Medulla oblongata (tissue), 1 donor: ENCODE results near the gene SH3RF2.
"Not testable (repeated sequence)": the region's sequence is repeated elsewhere in the genome, so short reads cannot be mapped to it uniquely, and the experiment has no call there.

ENCODE experiments used
- DNase-seq: peaks from one replicate; pipeline ENCODE4 v3.0.0-alpha.2; 2015; ENCODE audit errors: extremely low spot score

The SH3RF2 gene

DNA sequence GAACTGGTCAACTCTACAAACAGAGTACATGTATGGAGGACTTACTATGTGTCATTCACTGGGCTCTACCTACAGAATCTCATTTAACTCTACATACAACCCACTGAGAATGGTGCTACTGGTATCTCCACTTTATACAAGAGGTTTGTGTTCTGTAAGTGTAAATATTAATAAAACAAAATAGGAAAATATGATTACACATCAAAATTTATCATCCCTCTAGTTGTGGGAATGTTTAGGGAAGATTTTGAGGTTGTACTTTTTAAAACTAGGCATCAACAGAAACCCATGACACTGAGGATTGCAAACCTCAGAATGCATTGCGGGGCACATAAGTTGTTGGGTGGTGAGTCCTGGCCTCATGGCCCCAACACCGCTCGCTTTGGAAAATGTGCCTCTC is 11.7 kb downstream of the SH3RF2 start:
- DNase-seq: no peak

DNA sequence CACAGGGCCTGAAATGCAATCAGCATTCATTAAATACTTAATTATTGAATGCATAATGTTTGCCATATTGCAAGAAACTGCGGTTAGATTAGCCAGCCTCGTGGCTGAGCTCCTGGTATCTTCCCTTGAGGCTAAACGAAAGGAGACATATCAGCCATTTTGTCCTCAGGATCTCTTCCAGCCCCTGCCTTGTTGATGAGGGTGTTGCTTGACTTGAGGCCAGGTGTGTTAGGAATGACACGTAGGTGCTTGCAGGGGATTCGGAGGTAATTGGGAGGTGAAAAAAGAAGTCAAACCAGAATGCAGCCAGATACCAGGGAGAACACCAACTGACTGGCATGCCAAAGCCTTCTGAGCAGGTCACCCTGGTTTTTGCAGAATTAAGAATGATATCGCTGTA is 12.5 kb downstream of the SH3RF2 start:
- no peak for DNase-seq

DNA sequence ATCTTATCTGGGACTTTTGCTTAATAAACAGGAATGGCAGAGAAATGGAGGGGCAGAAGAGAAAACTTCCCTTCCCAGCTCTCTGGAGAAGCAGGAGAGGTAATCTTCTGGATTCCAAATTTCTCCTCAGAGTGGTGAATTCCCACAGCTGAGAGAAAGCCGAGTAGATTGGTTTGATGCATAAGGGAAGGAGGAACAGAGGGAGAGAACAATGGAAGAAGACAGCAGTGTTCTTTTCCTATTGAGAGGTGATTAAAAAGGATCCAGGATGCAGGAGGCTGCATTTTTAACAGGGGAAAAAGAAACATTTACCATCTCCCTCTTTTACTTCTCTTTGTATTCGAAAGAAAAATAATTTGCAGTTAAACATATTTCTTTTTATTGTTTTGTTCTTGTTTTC is 13.1 kb downstream of the SH3RF2 start:
- DNase-seq: no peak

DNA sequence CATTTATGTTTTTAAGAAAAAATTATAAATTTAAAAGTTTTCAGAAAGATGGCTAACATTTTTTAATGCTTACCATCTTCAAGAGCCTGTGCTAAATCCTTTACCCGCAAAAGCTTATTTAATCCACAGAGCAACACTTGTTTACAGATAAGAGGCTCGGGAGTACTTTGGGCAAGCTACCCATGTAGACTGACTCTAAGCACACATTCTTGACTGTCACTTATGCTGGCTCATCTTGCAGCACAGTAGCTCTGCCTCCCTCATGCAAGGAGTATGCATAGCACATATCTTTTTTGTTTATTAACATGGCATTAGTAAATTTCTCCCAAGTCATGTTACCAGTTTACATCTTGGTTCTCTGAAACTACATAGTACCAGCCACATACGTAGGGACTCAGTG is 14.7 kb downstream of the SH3RF2 start:
- no peak for DNase-seq

DNA sequence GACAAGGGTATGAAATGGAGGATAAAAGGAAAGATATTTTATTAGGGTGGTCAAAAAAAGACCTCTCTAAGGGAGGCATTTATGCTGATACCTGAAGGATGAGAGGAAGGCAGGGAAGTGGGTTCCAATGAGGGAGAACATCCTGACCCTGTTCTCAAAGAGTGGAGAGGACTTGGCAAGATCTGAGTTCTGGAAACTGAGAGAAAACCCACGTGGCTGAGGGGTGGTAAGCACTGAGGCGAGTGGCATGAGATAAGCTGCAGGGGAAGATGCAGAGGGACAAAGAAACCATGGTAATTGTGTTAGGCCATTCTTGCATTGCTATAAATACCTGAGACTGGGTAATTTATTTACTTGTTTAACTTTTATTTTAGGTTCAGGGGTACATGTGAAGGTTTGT is 16.8 kb downstream of the SH3RF2 start:
- DNase-seq: no peak

DNA sequence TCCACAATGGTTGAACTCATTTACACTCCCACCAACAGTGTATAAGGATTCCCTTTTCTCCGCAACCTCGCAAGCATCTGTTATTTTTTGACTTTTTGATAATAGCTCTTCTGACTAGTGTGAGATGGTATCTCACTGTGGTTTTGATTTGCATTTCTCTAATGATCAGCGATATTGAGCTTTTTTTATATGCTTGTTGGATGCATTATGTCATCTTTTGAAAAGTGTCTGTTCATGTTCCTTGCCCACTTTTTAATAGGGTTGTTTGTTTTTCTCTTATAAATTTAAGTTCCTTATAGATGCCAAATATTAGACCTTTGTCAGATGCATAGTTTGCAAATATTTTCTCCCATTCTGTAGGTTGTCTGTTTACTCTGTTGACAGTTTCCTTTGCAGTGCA is 17.8 kb downstream of the SH3RF2 start:
- DNase-seq: not testable (repeated sequence)

DNA sequence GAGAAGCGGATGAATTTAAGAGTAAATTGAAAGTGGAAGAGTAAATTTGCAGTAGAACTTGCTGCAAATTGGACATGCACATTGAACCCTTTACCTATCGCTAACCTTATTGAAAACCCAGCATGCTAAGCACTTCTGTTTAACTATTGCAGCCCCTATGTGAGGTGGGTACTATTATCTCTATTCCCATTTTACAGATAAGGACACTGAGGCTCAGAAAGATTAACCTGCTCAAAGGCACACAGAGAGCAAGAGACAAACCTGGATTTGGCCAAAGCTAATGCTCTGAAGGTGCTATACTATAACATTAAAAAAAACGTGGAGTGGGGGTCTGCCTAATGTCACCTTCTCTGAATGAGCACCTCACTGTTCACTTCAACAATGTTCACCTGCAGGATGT is 21.0 kb downstream of the SH3RF2 start:
- no peak for DNase-seq

DNA sequence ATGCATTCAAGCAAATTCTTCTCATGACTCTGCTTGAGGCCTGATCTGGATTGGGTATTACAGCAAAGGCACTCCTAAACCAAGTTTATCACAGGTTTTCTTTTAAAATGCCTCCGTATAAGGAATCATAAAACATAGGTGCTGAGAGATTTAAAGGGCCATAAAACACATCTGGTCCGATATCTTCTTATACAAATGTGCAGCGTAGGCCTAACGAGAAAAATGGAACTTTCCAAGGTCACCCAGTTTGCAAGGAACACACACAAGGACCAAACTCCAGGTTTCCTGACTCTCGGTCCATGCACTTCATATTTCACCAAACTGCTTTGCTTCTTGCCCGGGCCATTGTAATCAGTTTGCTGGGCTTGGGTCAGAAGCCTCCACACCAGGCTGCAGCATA is 22.1 kb downstream of the SH3RF2 start:
- no peak for DNase-seq

DNA sequence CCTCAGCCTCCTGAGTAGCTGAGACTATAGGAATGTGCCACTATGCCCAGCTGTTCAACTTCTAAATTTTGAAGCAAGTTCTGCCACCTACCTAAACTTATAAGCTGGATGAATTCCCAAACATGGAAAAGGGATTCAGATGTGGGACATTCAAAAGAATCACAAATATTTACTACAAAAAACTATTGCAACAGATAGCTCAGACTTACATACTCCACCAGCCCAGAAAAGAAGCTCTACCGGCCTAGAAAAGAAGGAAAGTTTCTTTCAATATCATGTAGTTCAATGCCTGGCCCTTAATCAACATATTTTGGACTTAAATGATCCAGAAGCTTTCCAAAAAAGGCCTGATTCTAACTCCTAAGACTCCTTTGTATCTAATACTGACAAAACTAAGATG is 23.8 kb downstream of the SH3RF2 start:
- DNase-seq: no peak

DNA sequence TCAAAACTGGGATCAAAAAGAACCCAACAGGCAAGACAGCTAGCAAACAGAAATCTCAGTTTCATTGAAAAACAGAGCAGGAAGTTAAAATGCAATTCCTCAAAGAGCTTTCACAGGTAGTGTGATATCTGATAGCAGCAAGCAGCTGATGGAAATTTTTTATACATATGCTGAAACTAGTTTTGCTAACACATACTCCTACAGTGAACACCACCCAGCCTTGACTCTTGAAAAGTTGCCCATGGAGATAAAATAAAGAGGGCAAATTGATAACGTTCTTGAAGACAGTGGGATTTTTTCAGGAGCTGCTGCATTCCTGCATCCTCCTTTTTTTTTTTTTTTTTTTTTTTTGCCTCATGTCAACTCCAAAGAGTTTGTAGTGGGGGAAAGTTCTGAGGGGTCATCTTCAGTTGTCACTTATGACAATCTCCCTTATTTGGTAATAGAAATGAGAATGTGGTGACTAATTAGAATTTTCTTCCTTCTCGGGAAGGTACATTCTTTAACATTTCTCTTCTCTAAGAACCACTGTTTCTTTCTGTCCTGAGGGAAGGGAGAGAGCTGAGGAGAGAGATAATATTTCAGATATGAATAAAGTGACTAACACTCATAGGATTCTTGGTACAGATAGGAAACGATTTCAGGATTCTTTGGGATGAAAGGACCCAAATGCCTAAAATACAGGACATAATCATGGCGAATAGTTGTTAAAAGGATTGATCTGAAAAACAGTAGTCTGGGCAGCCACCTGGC is 24.6 kb downstream of the SH3RF2 start:
- no peak for DNase-seq

DNA sequence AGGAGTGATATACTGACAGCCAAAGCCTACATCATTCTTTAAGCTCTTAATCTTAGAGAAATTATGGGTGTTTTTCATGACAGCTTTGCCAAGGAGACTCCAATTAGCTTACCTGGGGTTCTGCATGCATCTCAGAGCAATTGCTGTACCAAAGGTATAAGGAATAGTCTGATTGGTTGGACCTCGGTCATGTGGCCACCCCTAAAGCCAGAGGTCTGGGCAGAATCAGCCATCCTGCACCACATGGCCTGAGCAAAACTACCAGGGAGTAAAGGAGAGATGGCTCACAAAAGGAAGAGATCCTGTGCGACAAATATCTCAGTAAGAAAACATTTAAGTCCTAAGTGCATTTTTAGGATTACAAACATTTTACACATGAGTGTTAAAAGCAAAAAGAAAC is 25.6 kb downstream of the SH3RF2 start:
- no peak for DNase-seq

DNA sequence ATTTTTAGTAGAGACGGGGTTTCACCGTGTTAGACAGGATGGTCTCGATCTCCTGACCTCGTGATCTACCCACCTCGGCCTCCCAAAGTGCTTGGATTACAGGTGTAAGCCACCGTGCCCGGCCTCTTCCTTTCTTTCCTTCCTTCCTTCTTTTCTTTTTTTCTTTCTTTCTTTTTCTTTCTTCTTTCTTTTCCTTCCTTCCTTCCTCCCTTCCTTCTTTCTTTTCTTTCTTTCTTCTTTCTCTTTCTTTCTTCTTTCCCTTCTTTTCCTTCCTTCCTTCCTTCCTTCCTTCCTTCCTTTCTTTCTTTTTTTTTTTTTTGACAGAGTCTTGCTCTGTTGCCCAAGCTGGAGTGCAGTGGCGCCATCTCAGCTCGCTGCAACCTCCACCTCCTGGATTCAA is 27.6 kb downstream of the SH3RF2 start:
- DNase-seq: not testable (repeated sequence)

DNA sequence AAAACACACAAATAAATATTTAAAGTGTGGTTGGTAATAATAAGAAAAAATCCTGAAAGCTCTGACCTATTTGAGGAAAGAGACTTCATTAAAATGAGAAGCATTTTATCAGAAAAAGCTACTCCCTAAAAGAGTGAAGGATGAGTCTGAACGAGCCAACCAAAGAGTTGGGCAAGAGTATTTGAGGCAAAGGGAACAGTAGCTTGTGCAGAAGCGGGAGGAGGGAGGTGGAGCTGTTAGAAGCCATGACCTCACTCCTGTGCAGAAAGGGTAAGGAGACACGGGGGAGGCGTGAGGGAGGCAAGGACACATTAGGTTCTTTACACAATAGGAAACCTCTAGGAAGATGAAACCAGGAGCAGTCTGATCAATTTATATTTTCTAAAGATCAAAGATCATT is 29.4 kb downstream of the SH3RF2 start:
- DNase-seq: no peak

DNA sequence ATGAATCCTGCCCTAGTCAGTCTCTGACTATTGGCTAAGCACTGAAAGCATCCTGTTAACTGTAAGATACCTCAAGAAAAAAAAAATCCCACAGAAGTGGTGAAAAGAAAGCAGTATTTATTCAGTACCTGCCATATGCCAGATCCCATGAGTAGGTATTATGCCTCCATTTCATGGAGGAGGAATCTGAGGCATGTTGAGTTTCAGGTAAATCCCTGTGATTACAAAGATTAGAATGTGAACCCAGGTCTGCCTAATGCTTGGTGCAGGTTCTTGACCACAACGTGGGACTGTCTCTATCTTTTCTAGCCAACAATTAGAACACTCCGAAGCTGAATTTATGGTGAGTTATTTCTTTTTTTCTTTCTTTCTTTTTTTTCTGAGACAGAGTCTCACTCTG is 30.9 kb downstream of the SH3RF2 start:
- no peak for DNase-seq

DNA sequence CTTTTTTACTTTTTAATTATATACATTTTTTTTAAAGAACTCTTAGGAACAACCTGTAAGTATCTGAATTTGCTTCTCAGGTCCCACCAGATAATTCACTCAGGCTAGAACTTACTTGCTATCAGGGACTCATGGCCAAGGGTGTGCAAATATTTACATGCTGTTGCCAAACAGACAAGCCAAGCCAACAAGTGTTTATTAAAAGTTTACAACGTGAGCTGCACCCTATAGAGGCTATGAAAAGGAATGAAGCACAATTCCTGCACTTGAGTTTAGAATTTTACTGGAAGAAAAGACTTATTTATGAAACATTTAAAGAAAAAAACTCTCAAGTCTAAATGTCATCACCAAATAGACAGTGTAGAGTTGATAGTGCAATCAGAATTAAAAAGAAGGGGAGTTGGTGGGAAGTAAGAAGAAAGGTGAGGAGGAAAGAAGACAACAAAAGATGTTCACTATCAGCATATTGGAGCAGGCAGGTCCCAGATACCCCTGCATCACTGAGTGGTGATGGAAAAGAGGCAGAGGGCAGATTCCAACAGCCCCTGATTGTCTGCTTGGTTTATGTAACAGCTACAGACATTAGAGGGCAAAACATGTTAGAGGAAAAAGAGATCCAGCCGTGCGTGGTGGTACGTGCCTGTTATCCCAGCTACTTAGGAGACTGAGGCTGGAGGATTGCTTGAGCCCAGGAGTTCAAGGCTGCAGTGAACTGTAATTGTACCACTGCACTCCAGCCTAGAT is 32.8 kb downstream of the SH3RF2 start:
- DNase-seq: no peak

DNA sequence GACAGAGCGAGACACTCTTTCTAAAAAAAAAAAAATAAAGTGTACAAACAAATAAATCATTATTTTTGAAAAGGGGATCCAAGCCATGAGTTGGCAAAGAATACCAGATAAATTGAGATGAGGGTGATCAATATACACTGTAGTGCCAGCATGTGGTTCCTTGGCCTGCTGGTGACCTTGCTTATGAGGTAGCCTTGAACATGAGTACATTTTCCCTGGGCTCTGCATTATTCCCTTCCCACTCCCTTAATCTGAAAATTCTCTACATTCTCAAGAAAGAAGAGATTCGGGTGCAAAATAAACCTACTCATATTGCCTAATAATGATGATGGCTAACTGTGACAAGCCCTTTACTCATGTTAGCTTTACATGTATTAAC is 33.3 kb downstream of the SH3RF2 start:
- DNase-seq: no peak

DNA sequence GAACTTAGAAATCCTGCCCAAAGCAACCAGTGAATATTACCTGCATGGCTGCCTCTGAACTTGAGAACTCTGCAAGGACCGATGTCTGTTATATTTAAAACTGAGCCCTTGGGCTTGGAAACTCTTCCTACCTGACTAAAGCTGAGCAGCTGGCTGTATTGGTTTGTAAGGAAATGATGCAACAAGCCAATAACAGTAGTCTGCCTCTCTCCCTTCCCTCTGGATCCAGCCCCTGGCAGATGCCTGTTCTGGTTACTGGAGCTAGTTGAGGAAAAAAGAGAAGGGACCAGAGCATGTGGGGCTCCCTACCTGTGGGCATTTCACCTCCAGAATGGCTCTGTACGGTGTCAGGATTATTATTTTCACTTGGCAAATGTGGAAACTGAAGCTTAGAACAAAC is 34.7 kb downstream of the SH3RF2 start:
- no peak for DNase-seq

DNA sequence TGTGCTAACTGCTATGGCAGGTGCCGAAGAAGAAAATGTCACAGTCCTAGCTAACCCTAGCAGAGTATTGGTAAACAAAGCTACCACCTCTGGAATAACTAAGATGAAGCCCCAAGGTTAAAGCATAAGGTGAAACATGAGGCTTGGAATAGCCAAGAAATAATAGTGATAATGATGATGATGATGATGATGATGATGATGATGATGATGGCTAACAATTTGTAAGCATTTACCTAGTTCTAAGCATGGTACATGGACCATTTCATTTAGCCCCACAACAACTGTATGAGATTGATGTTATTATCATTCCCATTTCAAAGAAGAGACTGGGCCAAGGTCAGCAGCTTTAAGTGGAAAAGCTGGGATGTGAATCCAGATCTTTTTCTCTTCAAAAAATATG is 35.3 kb downstream of the SH3RF2 start:
- no peak for DNase-seq

DNA sequence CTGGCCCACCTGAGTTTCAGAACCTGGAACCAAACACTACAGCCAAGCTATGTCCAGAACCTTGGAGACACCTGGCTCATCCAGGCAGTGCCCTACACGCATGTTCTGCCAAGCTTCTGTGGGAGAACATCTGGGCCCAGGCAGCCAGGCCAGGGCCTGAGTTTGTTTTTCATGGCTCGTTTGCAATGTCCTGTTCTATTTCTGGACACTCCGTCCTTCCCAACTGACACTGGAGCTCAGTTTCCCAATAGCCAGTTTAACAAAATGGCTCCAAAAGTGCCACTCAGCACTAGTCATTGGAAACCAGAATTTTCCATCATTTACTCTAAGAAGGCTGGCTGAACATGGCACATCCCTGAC is 38.6 kb downstream of the SH3RF2 start:
- DNase-seq: no peak

DNA sequence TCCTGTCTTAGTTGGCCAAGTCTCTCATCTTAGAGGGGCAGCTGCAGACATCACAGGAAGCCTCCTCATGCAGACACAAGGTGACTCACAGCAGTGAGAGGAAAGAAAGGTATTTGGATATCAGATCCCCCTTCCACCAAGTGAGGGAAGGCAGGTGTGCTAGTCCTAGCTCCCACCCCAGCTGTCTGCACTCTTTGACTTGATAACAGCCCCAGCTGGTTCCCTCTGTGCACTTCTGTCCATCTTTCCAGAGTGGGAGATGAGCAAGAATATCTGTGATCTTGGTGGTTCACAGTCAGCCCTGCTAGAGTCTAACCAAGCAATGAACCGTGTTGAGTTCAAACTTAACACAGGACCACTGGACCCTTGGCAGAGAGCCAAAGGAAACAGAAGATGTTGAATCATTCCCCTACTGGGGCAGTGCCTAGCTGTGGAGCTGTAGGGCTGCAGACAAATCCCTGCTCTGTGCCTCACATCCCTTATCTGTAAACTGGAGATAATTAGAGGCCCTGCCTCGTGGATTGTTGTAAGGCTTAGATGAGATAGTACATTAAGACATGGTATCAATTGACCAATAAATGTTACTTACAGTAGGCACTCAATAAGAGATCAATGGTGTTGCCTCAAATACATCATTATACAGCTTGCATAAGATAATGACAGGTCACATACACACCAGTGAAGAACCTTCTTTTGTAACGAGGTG is 39.1 kb downstream of the SH3RF2 start:
- DNase-seq: no peak

DNA sequence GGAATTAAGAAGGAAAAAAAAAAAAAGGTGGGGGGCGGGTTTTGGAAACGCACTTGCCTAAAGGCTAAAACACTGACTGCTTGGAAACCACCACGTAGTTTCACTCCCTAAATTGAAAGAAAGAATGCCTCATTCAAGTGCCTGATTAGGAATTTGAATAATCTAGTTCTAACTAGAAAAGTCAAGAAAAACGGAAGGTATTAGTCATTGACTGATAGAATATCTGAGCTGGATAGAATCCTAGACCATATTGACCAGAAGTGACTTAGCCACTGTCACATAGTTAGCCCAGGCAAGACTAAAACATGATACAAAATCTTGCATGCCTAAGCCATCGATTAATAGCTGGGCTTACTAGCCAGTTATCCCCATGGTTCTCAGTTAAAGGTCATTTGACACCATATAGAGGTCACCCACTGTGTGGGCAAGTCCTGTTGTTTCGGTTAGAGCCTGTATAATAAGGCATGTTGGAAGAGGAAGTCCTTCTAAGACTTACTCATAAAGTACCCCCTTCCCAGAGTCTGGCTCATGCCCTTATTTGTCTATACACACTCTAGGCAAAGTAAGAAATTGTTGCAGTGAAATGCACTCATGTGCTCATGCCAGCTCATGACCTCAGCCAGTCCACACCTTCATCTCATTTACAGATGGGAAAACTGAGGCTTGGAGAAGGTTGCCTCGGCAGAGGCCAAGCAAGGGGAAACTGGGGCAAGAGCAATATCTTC is 40.2 kb downstream of the SH3RF2 start:
- DNase-seq: no peak

DNA sequence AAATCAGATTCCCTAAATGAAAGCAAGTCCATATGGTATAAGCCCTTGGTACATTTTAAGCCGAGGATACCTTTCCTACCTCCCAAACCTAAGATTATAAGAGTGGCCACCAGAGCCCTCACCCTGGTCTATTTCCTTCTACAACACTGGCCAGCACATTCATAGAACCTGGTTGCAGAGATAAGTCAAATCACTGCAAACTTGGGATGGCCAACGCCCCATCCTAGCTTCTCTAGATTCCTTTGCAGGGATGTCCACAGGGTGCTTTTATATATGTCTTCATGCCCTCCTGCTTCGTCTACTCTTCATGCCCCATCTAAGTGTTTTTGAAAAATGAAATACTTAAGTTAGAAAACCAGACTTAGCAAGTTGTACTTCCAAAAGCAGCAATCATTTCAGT is 41.8 kb downstream of the SH3RF2 start:
- no peak for DNase-seq
